GM13977 (cell line): Measurements from ENCODE around the gene PSEN2.

Experiments
- DNase-seq: peaks from one replicate; pipeline ENCODE4 v3.0.0; 2012; ENCODE audit warnings: low spot score
- in situ Hi-C: fragments of 300-500 bp; cut with MboI; formaldehyde crosslinking; loops from one replicate; pipeline ENCODE4 v1.12.0; 2022; ENCODE audit warnings: low sequenced_read_pairs, low pct_unique_long_range_greater_than_20kb, mixed read lengths, inconsistent platforms; ENCODE audit not compliant: unreplicated experiment
- TF ChIP-seq, protein P1 (sequence below): IDR thresholded peaks from 2 replicates; pipeline ENCODE4 v1.5.1; 2012; ENCODE audit warnings: mild to moderate bottlenecking, control low read depth; ENCODE audit not compliant: insufficient read depth; ENCODE audit errors: extremely low read depth, missing control alignments

The PSEN2 gene

DNA sequence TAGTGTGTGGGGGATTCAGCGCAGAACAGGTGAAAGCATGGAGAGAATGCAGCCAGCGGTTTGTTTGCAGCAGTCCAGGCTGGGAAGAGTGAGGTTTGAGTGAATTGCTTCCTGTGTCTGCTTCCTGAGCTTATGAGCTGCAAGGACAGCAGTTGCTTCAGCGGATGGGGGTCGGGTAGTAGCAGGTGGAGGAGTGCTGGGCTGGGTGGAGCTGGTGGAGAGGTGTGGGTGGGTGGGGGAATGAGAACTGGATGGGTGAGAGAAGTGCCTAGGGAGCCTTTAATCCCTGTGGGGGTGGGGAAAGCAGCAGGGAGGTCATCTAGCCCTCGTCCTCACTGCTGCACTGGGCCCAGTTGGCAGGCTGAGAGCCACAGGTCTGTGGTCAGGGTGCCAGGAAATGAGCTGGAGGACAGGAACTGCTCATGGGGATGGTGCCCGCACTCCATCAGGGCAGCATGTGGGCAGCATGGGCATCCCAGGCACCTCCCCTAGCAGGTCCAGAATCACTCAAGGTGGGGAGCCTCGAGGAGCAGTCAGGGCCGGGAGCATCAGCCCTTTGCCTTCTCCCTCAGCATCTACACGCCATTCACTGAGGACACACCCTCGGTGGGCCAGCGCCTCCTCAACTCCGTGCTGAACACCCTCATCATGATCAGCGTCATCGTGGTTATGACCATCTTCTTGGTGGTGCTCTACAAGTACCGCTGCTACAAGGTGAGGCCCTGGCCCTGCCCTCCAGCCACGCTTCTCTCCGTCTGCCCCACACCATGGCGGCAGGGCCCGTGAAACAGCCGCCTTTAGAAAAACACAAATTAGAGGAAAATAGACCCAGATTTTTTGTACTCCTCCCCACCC lies 14.8 kb downstream of the PSEN2 start:
- DNase-seq: no peak
- in situ Hi-C loops: no loop called here
- TF ChIP-seq, protein P1, sequence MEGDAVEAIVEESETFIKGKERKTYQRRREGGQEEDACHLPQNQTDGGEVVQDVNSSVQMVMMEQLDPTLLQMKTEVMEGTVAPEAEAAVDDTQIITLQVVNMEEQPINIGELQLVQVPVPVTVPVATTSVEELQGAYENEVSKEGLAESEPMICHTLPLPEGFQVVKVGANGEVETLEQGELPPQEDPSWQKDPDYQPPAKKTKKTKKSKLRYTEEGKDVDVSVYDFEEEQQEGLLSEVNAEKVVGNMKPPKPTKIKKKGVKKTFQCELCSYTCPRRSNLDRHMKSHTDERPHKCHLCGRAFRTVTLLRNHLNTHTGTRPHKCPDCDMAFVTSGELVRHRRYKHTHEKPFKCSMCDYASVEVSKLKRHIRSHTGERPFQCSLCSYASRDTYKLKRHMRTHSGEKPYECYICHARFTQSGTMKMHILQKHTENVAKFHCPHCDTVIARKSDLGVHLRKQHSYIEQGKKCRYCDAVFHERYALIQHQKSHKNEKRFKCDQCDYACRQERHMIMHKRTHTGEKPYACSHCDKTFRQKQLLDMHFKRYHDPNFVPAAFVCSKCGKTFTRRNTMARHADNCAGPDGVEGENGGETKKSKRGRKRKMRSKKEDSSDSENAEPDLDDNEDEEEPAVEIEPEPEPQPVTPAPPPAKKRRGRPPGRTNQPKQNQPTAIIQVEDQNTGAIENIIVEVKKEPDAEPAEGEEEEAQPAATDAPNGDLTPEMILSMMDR: no peak

DNA sequence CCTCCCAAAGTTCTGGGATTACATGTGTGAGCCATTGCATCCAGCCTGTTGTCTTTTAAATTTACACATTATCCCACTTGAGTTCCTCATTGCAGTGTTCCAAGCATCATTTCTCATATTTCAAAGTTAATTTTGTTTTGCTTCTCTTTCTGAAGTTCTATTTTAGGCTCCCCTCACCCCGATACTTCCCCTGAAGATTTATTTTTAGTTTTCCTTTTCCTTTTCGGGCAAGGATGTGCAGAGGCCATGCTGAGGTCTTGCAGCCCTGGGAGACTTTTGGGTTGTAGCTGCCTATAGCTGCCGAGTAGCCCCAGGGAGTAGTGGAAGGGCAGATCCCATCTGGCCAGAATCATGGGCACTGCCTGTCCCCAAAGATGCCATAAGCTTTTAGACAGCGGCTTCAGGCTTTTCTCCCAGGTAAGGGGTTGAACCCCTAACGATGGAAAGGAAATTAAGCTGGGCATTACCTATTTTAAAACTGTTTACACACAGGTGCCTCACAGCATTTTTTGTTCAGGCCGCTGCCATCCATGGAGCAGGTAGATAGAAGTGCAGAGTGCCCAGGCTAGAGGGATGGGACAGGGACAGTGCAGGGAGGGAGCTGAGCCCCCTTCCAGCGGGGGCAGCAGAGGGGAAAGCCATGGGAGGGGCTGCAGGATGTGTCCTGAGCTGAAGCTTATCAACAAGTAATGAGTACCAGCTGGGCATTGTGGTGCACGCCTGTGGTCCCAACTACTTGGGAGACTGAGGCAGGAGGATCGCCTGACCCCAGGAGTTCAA lies 15.9 kb downstream of the PSEN2 start:
- in situ Hi-C loops: no loop called here
- no peak for DNase-seq
- TF ChIP-seq, protein P1: no peak

DNA sequence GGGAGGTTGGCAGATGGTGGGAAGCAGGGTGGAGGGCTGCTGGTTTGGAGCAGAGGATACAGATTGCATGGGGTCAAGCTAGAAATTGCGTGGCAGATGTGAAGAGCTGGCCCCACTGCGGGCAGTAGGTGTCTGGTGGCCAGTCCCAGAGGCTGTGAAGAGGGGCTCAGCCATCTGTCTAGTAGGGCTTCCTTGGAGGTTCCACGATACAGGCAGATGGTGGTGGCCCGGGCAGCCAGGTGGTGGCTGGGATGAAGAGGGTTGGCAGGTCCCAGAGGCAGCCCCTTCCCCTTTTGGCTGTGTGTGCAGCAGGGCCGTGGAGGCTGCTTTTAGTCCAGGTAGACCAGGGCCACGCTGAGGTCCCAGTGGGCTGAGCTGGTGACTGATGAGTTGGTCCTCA lies 16.6 kb downstream of the PSEN2 start:
- TF ChIP-seq, protein P1: no peak
- in situ Hi-C loops: no loop called here
- no peak for DNase-seq

DNA sequence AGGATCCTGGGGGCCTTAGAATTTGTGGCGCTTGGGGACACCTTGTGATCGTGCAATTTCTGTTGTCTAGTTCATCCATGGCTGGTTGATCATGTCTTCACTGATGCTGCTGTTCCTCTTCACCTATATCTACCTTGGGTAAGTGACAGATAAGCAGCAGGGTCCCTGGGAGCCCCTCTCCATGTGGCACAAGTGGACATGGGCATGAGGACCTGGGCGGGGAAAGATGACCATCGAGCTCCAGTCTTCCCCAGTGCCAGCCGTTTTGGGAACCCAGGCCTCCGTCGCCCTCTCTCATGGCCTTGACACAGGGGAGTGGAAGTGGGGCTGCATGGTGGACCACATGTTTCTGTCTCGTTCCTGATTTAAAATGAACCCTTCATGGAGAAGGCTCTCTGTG lies 17.6 kb downstream of the PSEN2 start:
- in situ Hi-C loops: no loop called here
- TF ChIP-seq, protein P1: no peak
- no peak for DNase-seq

DNA sequence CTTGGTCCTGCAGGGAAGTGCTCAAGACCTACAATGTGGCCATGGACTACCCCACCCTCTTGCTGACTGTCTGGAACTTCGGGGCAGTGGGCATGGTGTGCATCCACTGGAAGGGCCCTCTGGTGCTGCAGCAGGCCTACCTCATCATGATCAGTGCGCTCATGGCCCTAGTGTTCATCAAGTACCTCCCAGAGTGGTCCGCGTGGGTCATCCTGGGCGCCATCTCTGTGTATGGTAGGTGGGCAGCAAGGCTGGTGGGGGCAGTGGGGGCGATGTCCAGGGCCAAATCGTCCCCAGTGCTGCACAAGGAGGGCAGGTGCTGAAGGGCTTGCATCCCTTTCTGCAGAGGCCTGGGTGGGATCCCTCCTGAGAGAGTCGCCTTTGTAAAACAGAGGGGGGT lies 18.4 kb downstream of the PSEN2 start:
- in situ Hi-C loops: no loop called here
- DNase-seq: no peak
- TF ChIP-seq, protein P1: no peak

DNA sequence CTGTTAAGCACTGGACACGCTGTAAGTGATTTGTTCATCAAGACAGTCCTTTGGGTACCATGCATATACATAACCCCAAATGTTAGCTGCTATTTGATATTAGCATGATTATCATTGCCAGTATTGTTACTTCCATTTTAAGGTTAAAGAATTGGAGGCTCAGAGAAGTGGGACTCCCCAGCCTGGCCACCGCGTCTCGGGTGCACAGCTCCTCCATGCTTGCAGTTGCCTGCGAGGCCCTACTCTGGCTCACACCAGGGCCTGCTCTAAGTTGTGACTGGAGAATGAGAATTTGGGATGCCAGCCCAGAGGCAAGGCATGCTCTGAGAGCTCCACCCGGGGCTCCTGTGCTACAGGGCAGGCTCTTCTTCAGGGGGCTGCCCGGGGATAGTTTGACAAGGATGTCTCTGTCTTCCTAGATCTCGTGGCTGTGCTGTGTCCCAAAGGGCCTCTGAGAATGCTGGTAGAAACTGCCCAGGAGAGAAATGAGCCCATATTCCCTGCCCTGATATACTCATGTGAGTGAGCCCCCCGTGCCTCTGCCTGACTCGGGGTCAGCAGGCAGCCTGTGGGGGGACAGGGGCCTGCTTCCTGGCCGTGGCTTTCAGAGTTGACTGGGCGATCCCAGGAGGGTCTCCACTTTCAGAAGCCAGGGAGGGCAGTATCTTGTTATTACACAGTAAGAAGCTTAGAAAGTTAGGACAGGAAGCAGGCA lies 19.4 kb downstream of the PSEN2 start:
- no peak for DNase-seq
- in situ Hi-C loops: no loop called here
- TF ChIP-seq, protein P1: no peak
